ENCODE measurements around the gene CIAO1. TPM values are rescaled to one million over a fixed set of nuclear protein-coding genes. Genes with fewer than 3 reads are reported as not detected.

Gene CIAO1
- polyA plus RNA-seq, 2 of the 4 experiments (the other 2 are of a cell fraction): 83.2 to 99.7 TPM

DNA sequence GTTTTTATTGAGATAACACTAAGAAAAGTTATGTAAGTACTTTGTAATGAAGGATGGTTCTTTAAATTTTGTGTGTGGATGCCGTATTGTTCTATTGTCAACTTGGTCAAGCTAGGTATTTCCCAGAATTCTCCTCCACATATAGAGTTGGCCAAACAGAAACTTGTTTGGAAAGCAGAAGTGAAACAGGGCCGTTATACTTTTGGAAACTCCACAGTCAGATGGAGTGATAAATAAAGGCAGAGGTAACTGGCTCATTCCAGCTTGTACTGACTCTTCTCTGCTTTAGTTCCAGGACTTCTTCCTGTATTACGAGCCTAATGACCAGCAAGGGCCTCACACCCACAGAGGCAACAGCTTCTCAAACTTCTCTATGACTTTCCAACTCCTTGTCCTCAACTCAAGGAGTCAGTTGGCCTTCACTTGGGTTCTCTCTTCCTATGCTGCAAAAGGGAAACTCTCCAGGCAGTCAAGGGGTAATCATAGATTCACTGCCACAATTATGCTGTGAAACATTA is 41.0 kb upstream of the CIAO1 start:
- FAIRE-seq: no peak
- POLR2A ChIA-PET: no interaction called here
- 85% methylated on average over 3 of the region's 3 CpGs for WGBS (ENCODE audit: missing lambda C conversion rate)

GRCh38 chr2:96231316-96231715 is 34.7 kb upstream of the CIAO1 start:
- CTCF ChIA-PET: interaction anchor here (1.5 to 1.7 kb wide), 2 partner anchors 28 to 239 kb away, joined by 4 read pairs; no protein-coding TSS in a partner anchor

More for the DNA sequence above, 41.0 kb upstream of the CIAO1 start:
- Histone ChIP-seq H3K9me3 (no peaks in the 10 kb centered on the region), H3K27ac (no peak overlapping the region), H3K4me2 (no peak overlapping the region), H3K4me3 (no peak overlapping the region), H3K4me1 (no peaks in the 10 kb centered on the region)
- TF ChIP-seq POLR2A (IDR thresholded peaks at IDR 0.05; ENCODE audit: low read length) (no peak), CHD2 (IDR thresholded peaks at IDR 0.05; ENCODE audit: low read length, partially characterized antibody) (no peak), FOSB (CRISPR knock-in tag; IDR thresholded peaks at IDR 0.05) (no peak), MAFK (IDR thresholded peaks at IDR 0.05; ENCODE audit: partially characterized antibody) (no peak), ZNF302 (CRISPR knock-in tag; IDR thresholded peaks at IDR 0.05) (no peak), JUN (IDR thresholded peaks at IDR 0.05) (no peak), REST (IDR thresholded peaks at IDR 0.05) (no peak), RNF2 (IDR thresholded peaks at IDR 0.05; ENCODE audit: borderline replicate concordance, low read depth) (no peak), TP53 (CRISPR knock-in tag; IDR thresholded peaks at IDR 0.05) (no peak)
- DNase-seq (ENCODE audit: low read depth in 1 of 2, low spot score in 1 of 2) (no peak), ATAC-seq (no peak)
- CTCF ChIA-PET: interaction anchor here (0.7 to 1.6 kb wide), 4 partner anchors 14 to 280 kb away, joined by 3 to 4 read pairs (median 3); partner anchors contain the start of gene NEURL3

DNA sequence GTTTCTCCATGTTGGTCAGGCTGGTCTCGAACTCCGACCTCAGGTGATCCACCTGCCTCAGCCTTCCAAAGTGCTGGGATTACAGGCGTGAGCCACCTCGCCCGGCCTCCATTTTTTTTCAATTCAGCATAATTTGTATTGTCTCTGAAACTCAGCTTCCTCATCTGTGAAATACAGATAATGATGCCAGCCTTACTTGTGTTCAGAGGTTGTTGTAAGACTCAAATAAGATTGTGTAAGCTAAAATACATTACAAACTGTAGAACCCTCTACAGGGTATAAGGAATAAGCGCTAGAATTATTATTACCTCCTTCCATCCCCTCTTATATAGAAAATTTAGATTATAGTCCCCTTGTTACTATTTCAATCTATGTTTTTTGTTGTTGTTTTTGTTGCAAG is 32.6 kb upstream of the CIAO1 start:
- TF ChIP-seq EHF (CRISPR knock-in tag; IDR thresholded peaks at IDR 0.05) (no peak), ZC3H11A (IDR thresholded peaks at IDR 0.05) (no peak), GATA3 (IDR thresholded peaks at IDR 0.05; ENCODE audit: borderline replicate concordance) (no peak), TP53 (CRISPR knock-in tag; IDR thresholded peaks at IDR 0.05) (no peak), CHD4 (IDR thresholded peaks at IDR 0.05; ENCODE audit: borderline replicate concordance) (no peak), MAFK (IDR thresholded peaks at IDR 0.05; ENCODE audit: partially characterized antibody) (no peak), TFCP2L1 (CRISPR knock-in tag; IDR thresholded peaks at IDR 0.05) (no peak), POLR2A (IDR thresholded peaks at IDR 0.05; ENCODE audit: low read length) (no peak), SREBF2 (IDR thresholded peaks at IDR 0.05) (no peak), ESRRA (IDR thresholded peaks at IDR 0.05; ENCODE audit: borderline replicate concordance, low read length) (no peak), KDM1A (IDR thresholded peaks at IDR 0.05; ENCODE audit: low read depth) (no peak), PHF8 (IDR thresholded peaks at IDR 0.05; ENCODE audit: borderline replicate concordance, low read depth) (no peak), NR3C1 (IDR thresholded peaks at IDR 0.05) (no peak), HOXA7 (CRISPR knock-in tag; IDR thresholded peaks at IDR 0.05) (no peak)
- TF ChIP-seq, protein P1, sequence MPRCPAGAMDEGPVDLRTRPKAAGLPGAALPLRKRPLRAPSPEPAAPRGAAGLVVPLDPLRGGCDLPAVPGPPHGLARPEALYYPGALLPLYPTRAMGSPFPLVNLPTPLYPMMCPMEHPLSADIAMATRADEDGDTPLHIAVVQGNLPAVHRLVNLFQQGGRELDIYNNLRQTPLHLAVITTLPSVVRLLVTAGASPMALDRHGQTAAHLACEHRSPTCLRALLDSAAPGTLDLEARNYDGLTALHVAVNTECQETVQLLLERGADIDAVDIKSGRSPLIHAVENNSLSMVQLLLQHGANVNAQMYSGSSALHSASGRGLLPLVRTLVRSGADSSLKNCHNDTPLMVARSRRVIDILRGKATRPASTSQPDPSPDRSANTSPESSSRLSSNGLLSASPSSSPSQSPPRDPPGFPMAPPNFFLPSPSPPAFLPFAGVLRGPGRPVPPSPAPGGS (IDR thresholded peaks at IDR 0.05): no peak
- TF ChIP-seq, protein P2, sequence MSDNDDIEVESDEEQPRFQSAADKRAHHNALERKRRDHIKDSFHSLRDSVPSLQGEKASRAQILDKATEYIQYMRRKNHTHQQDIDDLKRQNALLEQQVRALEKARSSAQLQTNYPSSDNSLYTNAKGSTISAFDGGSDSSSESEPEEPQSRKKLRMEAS (IDR thresholded peaks at IDR 0.05): no peak
- TF ChIP-seq, protein P3, sequence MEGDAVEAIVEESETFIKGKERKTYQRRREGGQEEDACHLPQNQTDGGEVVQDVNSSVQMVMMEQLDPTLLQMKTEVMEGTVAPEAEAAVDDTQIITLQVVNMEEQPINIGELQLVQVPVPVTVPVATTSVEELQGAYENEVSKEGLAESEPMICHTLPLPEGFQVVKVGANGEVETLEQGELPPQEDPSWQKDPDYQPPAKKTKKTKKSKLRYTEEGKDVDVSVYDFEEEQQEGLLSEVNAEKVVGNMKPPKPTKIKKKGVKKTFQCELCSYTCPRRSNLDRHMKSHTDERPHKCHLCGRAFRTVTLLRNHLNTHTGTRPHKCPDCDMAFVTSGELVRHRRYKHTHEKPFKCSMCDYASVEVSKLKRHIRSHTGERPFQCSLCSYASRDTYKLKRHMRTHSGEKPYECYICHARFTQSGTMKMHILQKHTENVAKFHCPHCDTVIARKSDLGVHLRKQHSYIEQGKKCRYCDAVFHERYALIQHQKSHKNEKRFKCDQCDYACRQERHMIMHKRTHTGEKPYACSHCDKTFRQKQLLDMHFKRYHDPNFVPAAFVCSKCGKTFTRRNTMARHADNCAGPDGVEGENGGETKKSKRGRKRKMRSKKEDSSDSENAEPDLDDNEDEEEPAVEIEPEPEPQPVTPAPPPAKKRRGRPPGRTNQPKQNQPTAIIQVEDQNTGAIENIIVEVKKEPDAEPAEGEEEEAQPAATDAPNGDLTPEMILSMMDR (IDR thresholded peaks at IDR 0.05): no peak
- CTCF ChIA-PET: interaction anchor here (0.8 to 2.3 kb wide), 5 partner anchors 17 to 241 kb away, joined by 3 to 12 read pairs (median 4); no protein-coding TSS in a partner anchor
- no peaks in the 10 kb centered on the region for H3K4me1 ChIP-seq
- H3K9me3 ChIP-seq: no peaks in the 10 kb centered on the region
- WGBS (ENCODE audit: missing lambda C conversion rate): 79% methylated on average over 6 of the region's 6 CpGs
- no peak for DNase-seq (ENCODE audit: low read depth in 1 of 2, low spot score in 1 of 2)
- no peak overlapping the region for H3K27ac ChIP-seq
- POLR2A ChIA-PET: no interaction called here
- no peak for FAIRE-seq
- ATAC-seq: no peak
- no peak overlapping the region for H3K4me2 ChIP-seq
- H3K4me3 ChIP-seq: no peak overlapping the region

More at GRCh38 chr2:96231316-96231715, 34.7 kb upstream of the CIAO1 start:
- H3K4me3 ChIP-seq: no peak overlapping the region
- H3K27ac ChIP-seq: no peak overlapping the region
- no peak overlapping the region for H3K4me2 ChIP-seq
- no peaks in the 10 kb centered on the region for H3K9me3 ChIP-seq
- POLR2A ChIA-PET: no interaction called here
- TF ChIP-seq ESRRA (IDR thresholded peaks at IDR 0.05; ENCODE audit: borderline replicate concordance, low read length) (no peak), MYC (IDR thresholded peaks at IDR 0.05; ENCODE audit: borderline replicate concordance, low read length) (no peak), JUNB (IDR thresholded peaks at IDR 0.05) (no peak)
- ATAC-seq (no peak), DNase-seq (ENCODE audit: low read depth in 1 of 2, low spot score in 1 of 2) (no peak), FAIRE-seq (no peak)
- H3K4me1 ChIP-seq: no peaks in the 10 kb centered on the region
- 86% methylated on average over 4 of the region's 4 CpGs for WGBS (ENCODE audit: missing lambda C conversion rate)
